D721Med (cell line): ENCODE data around the gene HYAL2.

ENCODE experiments used
- DNase-seq: peaks from one replicate; pipeline ENCODE4 v3.0.0; 2011; ENCODE audit warnings: low spot score; ENCODE audit not compliant: insufficient read length
- FAIRE-seq: peaks from 2 replicates; lab custom pipeline; 2011; peaks lifted over from hg19 to GRCh38; lab: Jason Lieb, UNC
- CTCF ChIP-seq: IDR thresholded peaks from 2 replicates; pipeline ENCODE4 v1.5.1; 2012; ENCODE audit warnings: mild to moderate bottlenecking, control low read depth; ENCODE audit not compliant: insufficient read depth; ENCODE audit errors: missing control alignments

HYAL2 gene

GRCh38 chr3:50337175-50337861 lies 14.8 kb upstream of the HYAL2 start:
- DNase-seq (peak; percentile 100), FAIRE-seq (no peak)
- no peak for TF ChIP-seq CTCF

GRCh38 chr3:50336452-50337174 lies 14.1 kb upstream of the HYAL2 start:
- no peak for TF ChIP-seq CTCF
- FAIRE-seq = no peak
- no peak for DNase-seq

- TF ChIP-seq CTCF = no peak
- no peak for FAIRE-seq
- DNase-seq = no peak
Observed at GRCh38 chr3:50334339-50335075, 12.0 kb upstream of the HYAL2 start.

- FAIRE-seq (no peak), DNase-seq (no peak)
- TF ChIP-seq CTCF = no peak
Observed at GRCh38 chr3:50333744-50334328, 11.3 kb upstream of the HYAL2 start.

GRCh38 chr3:50331364-50331907 lies 8.9 kb upstream of the HYAL2 start:
- DNase-seq = no peak
- TF ChIP-seq CTCF = no peak
- FAIRE-seq = no peak

- FAIRE-seq (no peak), DNase-seq (no peak)
- no peak for TF ChIP-seq CTCF
Observed at GRCh38 chr3:50330330-50330729, 7.8 kb upstream of the HYAL2 start.
